ENCODE data around the gene CDK5R2.

The CDK5R2 gene

DNA sequence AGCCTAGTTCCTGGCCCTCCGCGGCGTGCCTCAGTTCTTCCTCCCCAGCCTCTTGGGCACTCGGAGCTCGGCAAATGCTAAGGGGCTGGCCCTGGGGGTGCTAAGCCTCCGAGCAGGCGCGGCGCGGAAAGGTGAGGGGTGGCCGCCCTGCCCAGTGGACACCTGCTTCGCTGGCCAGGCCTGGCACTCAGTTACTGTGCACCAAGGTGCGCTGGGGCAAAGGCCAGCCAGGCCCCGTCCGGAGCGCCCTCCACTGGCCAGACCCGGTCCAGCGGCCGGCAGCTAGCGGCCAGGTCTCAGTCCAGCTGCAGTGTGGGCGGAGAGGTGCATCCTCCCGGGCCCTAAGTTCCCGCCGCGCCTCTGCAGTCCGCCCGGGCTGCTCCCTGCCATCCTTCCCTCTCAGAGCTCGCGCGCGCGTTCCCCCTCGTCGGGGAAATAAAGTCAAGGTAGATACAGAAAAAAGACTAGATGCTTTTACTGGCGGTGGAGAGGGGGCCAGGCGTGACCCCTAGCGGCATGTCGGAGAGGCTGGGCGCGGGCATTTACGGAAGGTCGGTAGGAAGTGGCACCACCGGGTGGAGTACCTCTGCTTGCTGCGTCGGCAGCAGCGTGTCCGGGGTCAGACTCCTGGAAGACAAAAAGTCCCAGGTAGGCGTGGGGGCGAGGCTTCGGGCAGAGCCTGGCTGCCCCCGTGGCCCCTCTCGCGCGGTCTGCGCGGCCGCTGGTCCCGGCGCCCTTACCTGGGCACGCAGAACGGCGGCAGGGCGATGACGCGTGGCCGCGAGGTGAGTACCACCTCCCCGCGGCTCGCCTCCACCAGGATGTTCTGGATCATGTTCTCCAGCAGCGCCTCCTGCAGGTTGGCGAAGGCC lies 43.2 kb downstream of the CDK5R2 start:
- no peak for DNase-seq (ENCODE audit: low read depth, low spot score)

DNA sequence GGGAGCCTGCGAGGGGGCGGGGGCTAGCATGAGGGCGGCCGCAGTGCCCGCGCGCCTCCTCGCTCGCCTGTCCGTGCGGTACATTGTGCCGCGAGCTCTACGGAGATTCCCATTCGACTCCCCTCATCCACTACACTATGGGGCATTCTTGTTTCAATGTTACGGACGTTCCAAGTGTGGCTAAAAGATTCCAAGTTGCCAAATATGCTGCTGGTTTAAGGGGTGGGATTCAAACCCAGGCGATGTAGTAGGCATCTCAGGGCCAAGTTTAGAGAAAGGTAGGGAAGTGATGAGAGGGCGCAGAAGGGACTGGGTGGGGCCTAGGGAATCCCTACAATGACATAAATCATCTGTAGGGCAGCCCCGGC lies 43.8 kb downstream of the CDK5R2 start:
- DNase-seq (ENCODE audit: low read depth, low spot score), result no peak

- no peak for DNase-seq (ENCODE audit: low read depth, low spot score)
Observed at GRCh38 chr2:219003979-219004378, 44.5 kb downstream of the CDK5R2 start.

DNA sequence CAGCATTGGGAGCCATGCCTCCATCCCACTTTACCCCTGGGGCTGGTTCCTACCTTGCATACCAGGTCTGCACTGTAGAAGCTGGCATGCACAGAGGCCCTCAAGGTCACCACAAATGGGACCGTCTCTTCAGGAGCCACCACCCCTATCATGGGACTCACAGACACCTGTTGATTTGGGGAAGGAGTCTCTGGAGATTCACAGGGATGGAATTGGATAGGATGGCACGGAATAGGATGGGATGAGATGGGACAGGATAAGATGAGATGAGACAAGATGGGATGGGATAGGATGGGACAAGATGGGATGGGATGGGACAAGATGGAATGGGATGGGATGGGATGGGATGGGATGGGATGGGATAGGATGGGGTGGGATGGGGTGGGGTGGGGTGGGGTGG lies 49.8 kb downstream of the CDK5R2 start:
- no peak for DNase-seq (ENCODE audit: low read depth, low spot score)

- DNase-seq (ENCODE audit: low read depth, low spot score), result no peak
Observed at GRCh38 chr2:219010162-219010756, 50.8 kb downstream of the CDK5R2 start.

- no peak for DNase-seq (ENCODE audit: low read depth, low spot score)
Observed at GRCh38 chr2:219010873-219011272, 51.4 kb downstream of the CDK5R2 start.

Measured in brain pericyte (primary cell).